Activated B cell treated with CpG ODN at 0.5 μM for 24 hours (primary cell): ENCODE measurements around the gene TSPAN15. TPM values are rescaled to one million over a fixed set of nuclear protein-coding genes. Genes with fewer than 3 reads are reported as not detected.

Source experiments
- ATAC-seq: fragments of 200-7000 bp; cut with Tn5 transposase; one replicate; pipeline ENCODE4 v1.10.0; 2021; ENCODE audit warnings: low read depth, mild to moderate bottlenecking, moderate library complexity
- CTCF ChIA-PET: fragments of 350-600 bp; sonication (Branson Sonifier 250); formaldehyde crosslinking; loops from one replicate; lab custom pipeline; 2021; ENCODE audit warnings: antibody characterized with exemption; lab: Charles Lee
- POLR2A ChIA-PET: fragments of 350-600 bp; sonication (Branson Sonifier 250); formaldehyde crosslinking; loops from one replicate; lab custom pipeline; 2021; ENCODE audit warnings: antibody characterized with exemption; lab: Charles Lee
- DNase-seq: peaks from one replicate; pipeline ENCODE4 v3.0.0; 2022
- H3K27ac Mint-ChIP-seq: one replicate; pipeline ENCODE4 v1.8.0; 2020; ENCODE audit warnings: mixed read lengths
- H3K27me3 Mint-ChIP-seq: one replicate; pipeline ENCODE4 v1.8.0; 2021; ENCODE audit warnings: mixed read lengths
- H3K36me3 Mint-ChIP-seq: one replicate; pipeline ENCODE4 v1.8.0; 2021; ENCODE audit warnings: low read depth, mixed read lengths
- H3K4me1 Mint-ChIP-seq: one replicate; pipeline ENCODE4 v1.8.0; 2021; ENCODE audit warnings: mixed read lengths
- H3K4me3 Mint-ChIP-seq: one replicate; pipeline ENCODE4 v1.8.0; 2020; ENCODE audit warnings: mild to moderate bottlenecking, mixed read lengths
- H3K9me3 Mint-ChIP-seq: one replicate; pipeline ENCODE4 v1.8.0; 2020; ENCODE audit warnings: mixed read lengths
- intact Hi-C: fragments of 100-400 bp; cut with micrococcal nuclease; formaldehyde crosslinking; loops from one replicate; pipeline ENCODE4 v1.15.1; 2024
- total RNA-seq: library from RNA; stranded (reverse); gene quantifications from 2 replicates; pipeline ENCODE4 v1.2.3, GENCODE V29; 2022
- TF ChIP-seq, protein P1 (sequence below): fragments of 200-600 bp; IDR thresholded peaks from one replicate; pipeline ENCODE4 v1.8.0; 2022; ENCODE audit warnings: antibody characterized with exemption, mild to moderate bottlenecking

Gene TSPAN15
- total RNA-seq, 1 donor from 2014 or later = 0.35 TPM

DNA sequence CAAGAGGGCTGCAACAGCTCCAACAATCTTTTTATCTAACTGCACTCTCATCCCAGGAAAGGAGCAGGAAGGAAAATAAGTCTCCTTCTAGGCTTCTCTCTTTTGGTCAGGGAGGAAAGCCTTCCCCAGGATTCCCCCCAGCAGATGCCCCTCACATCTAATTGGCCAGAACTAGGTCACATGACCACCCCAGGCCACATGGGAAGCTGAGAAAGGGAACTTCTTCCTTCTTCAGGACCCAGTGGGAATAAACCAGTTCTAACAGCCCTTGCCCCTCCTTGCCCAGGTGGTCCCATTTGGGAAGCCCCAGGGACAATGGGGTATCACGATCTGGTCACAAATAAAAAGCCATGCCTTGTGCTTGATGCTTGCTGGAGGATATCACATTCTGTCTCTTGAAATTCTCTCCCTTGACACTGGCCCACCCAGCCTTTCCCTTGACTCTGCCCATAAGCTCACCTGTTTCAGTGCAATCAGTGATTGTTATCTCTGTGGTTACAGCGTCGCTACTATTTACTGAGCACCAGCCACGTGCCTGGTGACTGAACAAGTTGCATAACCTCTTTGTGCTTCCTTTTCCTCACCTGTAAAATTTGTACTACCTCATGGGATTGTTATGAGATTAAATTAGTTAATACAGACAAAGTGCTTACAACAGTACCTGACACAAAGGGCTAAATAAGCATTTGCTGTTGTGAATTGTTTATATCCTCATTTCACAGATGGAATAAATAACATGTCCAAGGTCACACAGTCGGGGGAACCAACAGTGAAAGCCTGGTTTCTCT is 25.6 kb upstream of the TSPAN15 start:
- Mint-ChIP-seq H3K9me3 (no peaks in the 10 kb centered on the region), H3K4me1 (peaks cover 5% of the 10 kb centered on the region), H3K27me3 (peaks cover 5% of the 10 kb centered on the region), H3K4me3 (no peak overlapping the region), H3K36me3 (no peaks in the 10 kb centered on the region), H3K27ac (no peak overlapping the region)
- intact Hi-C loops = loop anchor here (2.0 to 5.0 kb wide), 2 partner anchors 15 to 212 kb away; no protein-coding TSS in a partner anchor
- TF ChIP-seq, protein P1, sequence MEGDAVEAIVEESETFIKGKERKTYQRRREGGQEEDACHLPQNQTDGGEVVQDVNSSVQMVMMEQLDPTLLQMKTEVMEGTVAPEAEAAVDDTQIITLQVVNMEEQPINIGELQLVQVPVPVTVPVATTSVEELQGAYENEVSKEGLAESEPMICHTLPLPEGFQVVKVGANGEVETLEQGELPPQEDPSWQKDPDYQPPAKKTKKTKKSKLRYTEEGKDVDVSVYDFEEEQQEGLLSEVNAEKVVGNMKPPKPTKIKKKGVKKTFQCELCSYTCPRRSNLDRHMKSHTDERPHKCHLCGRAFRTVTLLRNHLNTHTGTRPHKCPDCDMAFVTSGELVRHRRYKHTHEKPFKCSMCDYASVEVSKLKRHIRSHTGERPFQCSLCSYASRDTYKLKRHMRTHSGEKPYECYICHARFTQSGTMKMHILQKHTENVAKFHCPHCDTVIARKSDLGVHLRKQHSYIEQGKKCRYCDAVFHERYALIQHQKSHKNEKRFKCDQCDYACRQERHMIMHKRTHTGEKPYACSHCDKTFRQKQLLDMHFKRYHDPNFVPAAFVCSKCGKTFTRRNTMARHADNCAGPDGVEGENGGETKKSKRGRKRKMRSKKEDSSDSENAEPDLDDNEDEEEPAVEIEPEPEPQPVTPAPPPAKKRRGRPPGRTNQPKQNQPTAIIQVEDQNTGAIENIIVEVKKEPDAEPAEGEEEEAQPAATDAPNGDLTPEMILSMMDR = no peak
- DNase-seq (no peak), ATAC-seq (no peak)
- ChIA-PET CTCF (no interaction called here), POLR2A (no interaction called here)

GRCh38 chr10:69426376-69426727 is 24.9 kb upstream of the TSPAN15 start:
- Mint-ChIP-seq H3K36me3 (no peaks in the 10 kb centered on the region), H3K27ac (no peak overlapping the region), H3K4me3 (no peak overlapping the region), H3K4me1 (peaks cover 5% of the 10 kb centered on the region), H3K27me3 (peaks cover 5% of the 10 kb centered on the region), H3K9me3 (no peaks in the 10 kb centered on the region)
- intact Hi-C loops = loop anchor here (5.0 kb wide), 1 partner anchor 211 kb away; no protein-coding TSS in a partner anchor
- TF ChIP-seq, protein P1 = no peak
- POLR2A ChIA-PET = no interaction called here
- CTCF ChIA-PET = no interaction called here
- ATAC-seq (no peak), DNase-seq (no peak)

GRCh38 chr10:69428165-69428564 is 23.1 kb upstream of the TSPAN15 start:
- peaks cover 5% of the 10 kb centered on the region for H3K4me1 Mint-ChIP-seq
- intact Hi-C loops = loop anchor here (5.0 kb wide), 1 partner anchor 209 kb away; no protein-coding TSS in a partner anchor
- H3K9me3 Mint-ChIP-seq = no peaks in the 10 kb centered on the region
- CTCF ChIA-PET = interaction anchor here (1.3 kb wide), 1 partner anchor 209 kb away, joined by 3 read pairs; no protein-coding TSS in a partner anchor
- ATAC-seq = no peak
- H3K4me3 Mint-ChIP-seq = no peak overlapping the region
- H3K27me3 Mint-ChIP-seq = no peaks in the 10 kb centered on the region
- no peak overlapping the region for H3K27ac Mint-ChIP-seq
- no peak for DNase-seq
- H3K36me3 Mint-ChIP-seq = no peaks in the 10 kb centered on the region
- TF ChIP-seq, protein P1 = no peak
- POLR2A ChIA-PET = no interaction called here

- Mint-ChIP-seq H3K4me3 (no peak overlapping the region), H3K4me1 (no peaks in the 10 kb centered on the region), H3K27me3 (peaks cover 6% of the 10 kb centered on the region), H3K9me3 (no peaks in the 10 kb centered on the region), H3K36me3 (no peaks in the 10 kb centered on the region), H3K27ac (no peak overlapping the region)
- CTCF ChIA-PET = no interaction called here
- DNase-seq (no peak), ATAC-seq (no peak)
- TF ChIP-seq, protein P1 = no peak
- intact Hi-C loops = no loop called here
- POLR2A ChIA-PET = no interaction called here
Observed at GRCh38 chr10:69434169-69434568, 17.1 kb upstream of the TSPAN15 start.

GRCh38 chr10:69434926-69435325 is 16.3 kb upstream of the TSPAN15 start:
- H3K4me3 Mint-ChIP-seq = no peak overlapping the region
- H3K27me3 Mint-ChIP-seq = peaks cover 8% of the 10 kb centered on the region
- H3K27ac Mint-ChIP-seq = no peak overlapping the region
- H3K36me3 Mint-ChIP-seq = no peaks in the 10 kb centered on the region
- intact Hi-C loops = no loop called here
- ChIA-PET POLR2A (no interaction called here), CTCF (no interaction called here)
- no peaks in the 10 kb centered on the region for H3K9me3 Mint-ChIP-seq
- no peak for ATAC-seq
- no peaks in the 10 kb centered on the region for H3K4me1 Mint-ChIP-seq
- TF ChIP-seq, protein P1 = no peak
- DNase-seq = no peak
